Mucosa of stomach (tissue), 1 donor: ENCODE data around the gene CTPS2.
"Not testable (repeated sequence)": the region's sequence is repeated elsewhere in the genome, so short reads cannot be mapped to it uniquely, and the experiment has no call there.

Source experiments
- H3K27me3 ChIP-seq: one replicate; pipeline ENCODE4 v1.7.0; 2013; ENCODE audit warnings: mild to moderate bottlenecking, low read length; ENCODE audit not compliant: control insufficient read depth, insufficient read depth
- H3K36me3 ChIP-seq: one replicate; pipeline ENCODE4 v1.7.0; 2013; ENCODE audit warnings: low read length; ENCODE audit not compliant: control insufficient read depth, insufficient read depth
- H3K4me1 ChIP-seq: one replicate; pipeline ENCODE4 v1.7.0; 2013; ENCODE audit warnings: mild to moderate bottlenecking, low read length; ENCODE audit not compliant: control insufficient read depth, insufficient read depth
- H3K4me3 ChIP-seq: one replicate; pipeline ENCODE4 v1.7.0; 2013; ENCODE audit warnings: low read length
- H3K9ac ChIP-seq: one replicate; pipeline ENCODE4 v1.7.0; 2013; ENCODE audit warnings: mild to moderate bottlenecking, low read length, moderate library complexity
- H3K9me3 ChIP-seq: one replicate; pipeline ENCODE4 v1.7.0; 2013; ENCODE audit warnings: mild to moderate bottlenecking, low read length, moderate library complexity; ENCODE audit not compliant: control insufficient read depth
- donor health status: Pancreatic carcinoma.

The CTPS2 gene

DNA sequence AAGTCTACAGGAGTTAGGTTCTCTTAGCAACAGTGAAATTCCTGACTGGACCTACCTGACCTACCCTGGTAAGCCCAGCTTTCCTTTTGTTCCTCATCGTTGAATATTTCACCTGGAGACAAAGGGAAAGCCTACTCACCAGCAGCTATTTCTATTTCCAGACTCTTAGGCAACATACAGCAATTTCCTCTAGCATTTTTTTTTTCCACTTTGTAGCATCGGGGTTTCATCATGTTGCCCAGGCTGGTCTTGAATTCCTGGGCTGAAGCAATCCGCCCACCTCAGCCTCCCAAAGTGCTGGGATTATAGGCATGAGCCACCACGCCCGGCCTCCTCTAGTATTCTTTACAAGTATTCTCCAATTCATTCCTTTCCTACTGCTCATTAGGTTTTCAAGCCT, 69.3 kb downstream of the CTPS2 start:
- Histone ChIP-seq H3K27me3 (no peaks in the 10 kb centered on the region), H3K9me3 (no peaks in the 10 kb centered on the region), H3K9ac (no peak overlapping the region)

DNA sequence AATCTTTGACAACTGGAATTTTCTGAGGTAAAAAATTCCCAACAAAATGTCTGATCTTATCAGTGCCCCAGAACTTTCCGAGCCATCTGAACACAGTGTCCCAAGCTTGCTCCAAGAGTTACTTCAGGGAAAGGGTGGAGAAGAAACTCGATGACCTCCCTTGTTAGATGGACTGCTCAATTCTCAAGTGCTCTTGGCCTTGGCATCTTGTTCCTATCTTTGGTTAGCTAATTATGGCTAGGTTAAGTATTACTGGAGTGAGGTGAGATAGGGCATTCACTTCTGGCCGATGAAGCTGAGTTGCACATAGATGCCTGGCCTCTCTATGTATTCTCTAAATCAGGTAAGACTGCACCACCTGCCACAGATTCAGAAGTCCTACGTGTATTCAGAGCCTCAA, 71.6 kb downstream of the CTPS2 start:
- Histone ChIP-seq H3K9me3 (no peaks in the 10 kb centered on the region), H3K4me3 (no peak overlapping the region), H3K9ac (no peak overlapping the region), H3K27me3 (no peaks in the 10 kb centered on the region), H3K4me1 (no peaks in the 10 kb centered on the region), H3K36me3 (no peaks in the 10 kb centered on the region)

More for the DNA sequence above, 69.3 kb downstream of the CTPS2 start:
- Histone ChIP-seq H3K4me1 (peaks cover 5% of the 10 kb centered on the region), H3K36me3 (no peaks in the 10 kb centered on the region), H3K4me3 (no peak overlapping the region)

DNA sequence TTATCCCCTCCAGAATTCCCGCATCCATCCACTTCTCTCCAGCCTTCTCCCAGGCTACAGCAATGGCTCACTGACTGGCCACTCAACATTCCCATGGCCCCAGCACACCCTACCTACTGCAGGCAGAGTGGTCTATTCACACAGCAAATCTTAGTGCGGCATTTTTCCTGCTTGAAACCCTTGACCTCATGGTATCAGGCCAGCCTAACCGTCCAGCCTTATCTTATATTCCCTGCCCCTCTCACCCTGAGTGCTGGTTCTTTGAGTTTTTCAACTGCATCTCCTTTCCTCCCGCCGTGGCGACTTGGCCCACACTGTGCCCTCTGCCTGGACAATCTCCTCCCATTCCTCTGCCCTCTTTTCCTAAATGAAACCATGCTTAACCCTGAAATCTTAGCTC, 72.5 kb downstream of the CTPS2 start:
- Histone ChIP-seq H3K9me3 (no peaks in the 10 kb centered on the region), H3K4me3 (no peak overlapping the region), H3K9ac (no peak overlapping the region), H3K27me3 (no peaks in the 10 kb centered on the region), H3K36me3 (no peaks in the 10 kb centered on the region), H3K4me1 (no peaks in the 10 kb centered on the region)

DNA sequence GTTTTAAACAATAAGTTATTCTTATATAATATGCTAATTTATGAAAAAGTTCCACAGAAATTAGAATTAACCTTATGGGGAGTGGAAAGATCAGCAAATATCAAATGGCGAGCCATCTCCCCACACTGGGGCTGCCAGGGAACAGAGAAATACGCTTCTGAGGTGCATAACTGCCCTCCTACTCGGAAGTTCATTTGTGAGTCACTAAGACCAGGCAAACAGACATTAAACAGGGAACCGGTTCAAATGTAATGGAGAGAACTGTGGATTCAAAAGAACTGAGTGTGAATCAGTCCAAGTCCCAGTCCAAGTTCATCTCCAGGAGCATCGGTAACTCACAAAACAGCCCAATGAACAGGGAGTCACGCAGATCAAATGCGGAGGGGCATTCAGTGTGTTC, 73.9 kb downstream of the CTPS2 start:
- H3K9ac ChIP-seq: no peak overlapping the region
- H3K36me3 ChIP-seq: no peaks in the 10 kb centered on the region
- H3K27me3 ChIP-seq: no peaks in the 10 kb centered on the region
- no peaks in the 10 kb centered on the region for H3K9me3 ChIP-seq
- H3K4me3 ChIP-seq: no peak overlapping the region
- H3K4me1 ChIP-seq: no peaks in the 10 kb centered on the region

DNA sequence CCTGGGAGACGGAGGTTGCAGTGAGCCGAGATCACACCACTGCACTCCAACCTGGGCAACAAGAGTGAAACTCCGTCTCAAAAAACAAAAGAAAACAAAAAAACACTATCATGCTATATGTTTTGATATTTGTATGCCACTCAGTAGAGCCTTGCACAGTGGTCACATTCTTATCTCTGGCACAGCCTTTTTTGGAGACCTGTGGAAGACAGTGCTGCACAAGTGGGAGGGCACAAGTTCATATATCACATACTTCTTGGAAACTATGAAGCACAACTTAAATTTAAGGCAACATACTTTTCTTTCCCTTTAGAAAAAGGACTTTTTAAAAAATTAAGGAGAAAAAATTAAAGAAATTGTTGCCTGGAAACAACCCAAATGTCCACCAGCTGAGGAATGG, 76.9 kb downstream of the CTPS2 start:
- no peaks in the 10 kb centered on the region for H3K27me3 ChIP-seq

DNA sequence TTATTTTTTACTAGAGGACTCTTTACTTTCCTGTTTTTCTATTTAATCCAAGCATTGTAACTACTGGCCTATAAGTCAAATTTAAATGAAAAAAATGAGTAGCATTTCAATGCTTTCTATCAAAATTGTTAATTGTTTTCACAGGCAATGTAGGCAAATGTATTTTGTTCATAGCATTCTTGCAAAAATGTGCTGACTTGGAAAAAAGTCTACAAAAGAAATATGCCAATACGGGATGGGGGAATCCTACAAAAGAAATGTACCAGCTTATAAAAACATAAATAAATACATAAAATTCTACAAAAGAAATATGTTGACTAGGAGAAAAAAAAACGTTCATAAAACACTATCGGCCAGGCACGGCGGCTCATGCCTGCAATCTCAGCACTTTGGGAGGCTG, 77.4 kb downstream of the CTPS2 start:
- no peaks in the 10 kb centered on the region for H3K4me1 ChIP-seq
- no peaks in the 10 kb centered on the region for H3K36me3 ChIP-seq
- no peaks in the 10 kb centered on the region for H3K27me3 ChIP-seq
- no peak overlapping the region for H3K9ac ChIP-seq
- no peak overlapping the region for H3K4me3 ChIP-seq
- H3K9me3 ChIP-seq: no peaks in the 10 kb centered on the region

More for the DNA sequence above, 76.9 kb downstream of the CTPS2 start:
- H3K9me3 ChIP-seq: no peaks in the 10 kb centered on the region
- no peak overlapping the region for H3K4me3 ChIP-seq
- H3K36me3 ChIP-seq: no peaks in the 10 kb centered on the region
- no peak overlapping the region for H3K9ac ChIP-seq
- no peaks in the 10 kb centered on the region for H3K4me1 ChIP-seq

DNA sequence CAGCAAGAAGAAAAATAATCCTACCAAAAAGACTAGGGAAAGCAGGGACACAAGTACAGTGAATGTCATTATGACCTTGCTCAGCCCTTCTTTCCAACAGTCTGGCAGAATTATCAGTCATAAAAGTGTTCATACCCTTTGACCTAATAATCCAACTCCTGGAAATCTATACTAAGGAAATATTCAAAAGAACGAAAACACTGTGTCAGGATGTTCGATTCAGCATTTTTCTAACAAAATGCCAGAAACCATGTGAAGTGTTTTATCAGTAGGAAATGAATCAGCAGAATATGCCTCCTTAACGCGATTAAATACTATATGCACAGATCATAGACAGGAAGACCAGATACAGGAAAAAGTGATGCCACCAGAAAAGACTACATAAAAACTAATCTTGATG, 78.7 kb downstream of the CTPS2 start:
- Histone ChIP-seq H3K9me3 (no peaks in the 10 kb centered on the region), H3K4me1 (peaks cover 10% of the 10 kb centered on the region), H3K9ac (no peak overlapping the region), H3K36me3 (no peaks in the 10 kb centered on the region), H3K27me3 (no peaks in the 10 kb centered on the region), H3K4me3 (no peak overlapping the region)

DNA sequence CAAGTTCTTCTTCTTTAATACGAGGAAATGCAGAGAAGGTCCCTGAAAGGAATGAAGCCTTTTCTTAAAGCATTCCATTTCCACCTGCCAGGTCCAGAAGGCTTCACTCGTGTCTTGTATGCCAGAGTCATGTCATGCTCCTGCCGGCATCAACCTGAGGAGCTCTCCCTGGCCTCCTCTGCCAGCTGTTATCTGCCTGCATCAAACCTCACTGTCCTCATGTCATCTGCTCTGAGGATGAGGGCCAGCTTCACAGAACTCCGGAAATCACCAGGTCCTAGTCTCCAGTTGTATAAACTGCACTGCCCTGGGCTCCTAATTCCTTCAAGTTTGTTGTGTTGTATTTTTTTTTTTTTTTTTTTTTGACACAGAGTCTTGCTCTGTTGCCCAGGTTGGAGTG, 82.6 kb downstream of the CTPS2 start:
- H3K9ac ChIP-seq: no peak overlapping the region
- H3K4me3 ChIP-seq: no peak overlapping the region
- H3K9me3 ChIP-seq: no peaks in the 10 kb centered on the region
- H3K27me3 ChIP-seq: no peaks in the 10 kb centered on the region
- H3K36me3 ChIP-seq: no peaks in the 10 kb centered on the region
- peaks cover 11% of the 10 kb centered on the region for H3K4me1 ChIP-seq

DNA sequence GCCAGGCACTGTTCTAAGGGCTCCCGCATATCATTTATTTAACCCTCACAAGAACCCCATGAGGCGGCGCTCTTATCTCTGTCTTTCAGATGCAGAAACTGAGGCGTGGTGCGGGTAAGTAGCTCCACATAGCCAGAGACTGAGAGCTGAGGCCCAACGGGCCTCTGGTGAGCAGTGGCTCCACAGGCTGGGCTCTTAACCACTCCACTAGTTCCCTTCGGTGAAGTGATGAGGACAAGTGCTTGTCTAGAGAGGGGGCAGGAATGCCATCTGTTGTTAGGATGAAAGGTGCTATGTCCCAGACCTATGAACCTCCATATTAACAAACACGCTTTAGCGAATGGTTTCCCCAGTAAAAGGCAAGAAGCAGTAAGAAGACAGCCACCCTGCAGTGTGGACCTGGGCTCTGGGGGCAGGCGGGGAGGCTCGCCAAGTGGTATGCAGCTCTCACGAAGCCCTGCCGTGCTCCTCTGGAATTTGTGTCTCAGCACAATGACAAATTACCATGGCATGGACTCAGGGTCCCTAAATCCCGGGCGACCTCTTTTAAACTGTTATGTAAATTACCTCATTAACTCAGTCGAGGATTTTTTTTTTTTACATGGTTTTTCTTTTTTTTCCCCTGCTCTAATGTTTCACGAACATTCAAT, 83.4 kb downstream of the CTPS2 start:
- Histone ChIP-seq H3K4me3 (no peak overlapping the region), H3K27me3 (no peaks in the 10 kb centered on the region), H3K9me3 (no peaks in the 10 kb centered on the region), H3K36me3 (no peaks in the 10 kb centered on the region), H3K9ac (no peak overlapping the region), H3K4me1 (peaks cover 11% of the 10 kb centered on the region)

DNA sequence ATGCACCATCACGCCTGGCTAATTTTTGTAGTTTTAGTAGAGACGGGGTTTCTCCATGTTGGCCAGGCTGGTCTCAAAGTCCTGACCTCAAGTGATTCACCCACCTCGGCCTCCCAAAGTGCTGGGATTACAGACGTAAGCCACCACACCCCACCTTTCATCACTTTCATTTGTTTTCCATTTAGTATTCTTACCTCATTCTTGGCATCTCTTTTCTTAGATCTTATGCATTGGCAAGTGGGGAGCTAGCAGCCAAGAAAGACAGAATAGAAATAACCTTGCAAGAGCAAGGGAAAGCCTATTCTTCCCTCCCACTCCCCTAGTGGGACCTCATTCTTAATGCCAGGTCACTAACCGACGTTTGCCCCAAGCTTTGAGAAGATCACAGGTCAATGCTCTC, 84.0 kb downstream of the CTPS2 start:
- H3K4me3 ChIP-seq, H3K9ac ChIP-seq, H3K9me3 ChIP-seq, H3K36me3 ChIP-seq, H3K27me3 ChIP-seq: not testable (repeated sequence)
- peaks cover 11% of the 10 kb centered on the region for H3K4me1 ChIP-seq

DNA sequence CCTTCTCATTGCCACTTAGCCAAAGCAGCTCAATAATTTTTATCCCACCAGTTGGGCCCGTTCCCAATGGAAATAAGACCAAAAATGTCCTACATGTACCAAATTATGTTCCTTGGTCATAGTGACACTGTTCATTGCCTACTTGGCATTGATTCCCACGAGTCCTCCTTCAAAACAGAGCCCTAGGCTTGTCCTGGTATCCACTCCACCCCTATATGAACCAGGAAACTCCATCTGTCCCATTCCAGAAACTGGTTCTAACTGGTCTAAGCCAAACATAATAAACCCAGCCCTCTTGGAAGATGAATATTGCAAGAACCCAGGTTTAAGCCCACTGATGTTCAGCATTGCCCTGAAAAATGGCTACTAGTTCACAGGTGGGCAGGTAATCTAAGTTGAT, 93.4 kb downstream of the CTPS2 start:
- no peaks in the 10 kb centered on the region for H3K4me1 ChIP-seq
- no peaks in the 10 kb centered on the region for H3K27me3 ChIP-seq
- no peaks in the 10 kb centered on the region for H3K9me3 ChIP-seq
- H3K36me3 ChIP-seq: no peaks in the 10 kb centered on the region
- no peak overlapping the region for H3K4me3 ChIP-seq
- H3K9ac ChIP-seq: no peak overlapping the region

DNA sequence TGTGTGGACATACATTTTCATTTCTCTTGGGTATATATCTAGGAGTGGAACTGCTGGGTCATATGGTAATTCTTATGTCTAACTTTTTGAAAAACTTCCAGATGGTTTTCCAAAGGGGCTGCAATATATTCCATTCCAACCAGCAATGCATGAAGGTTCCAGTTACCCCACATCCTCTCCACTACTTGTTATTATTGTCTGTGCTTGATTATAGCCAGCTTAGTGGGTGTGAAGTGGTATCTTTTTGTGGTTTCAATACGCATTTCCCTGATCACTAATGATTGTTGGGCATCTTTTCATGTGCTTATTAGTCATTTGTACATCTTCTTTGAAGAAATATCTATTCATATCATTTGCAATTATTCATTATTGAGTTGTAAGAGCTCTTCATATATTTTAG, 94.0 kb downstream of the CTPS2 start:
- Histone ChIP-seq H3K4me3 (no peak overlapping the region), H3K9me3 (no peaks in the 10 kb centered on the region), H3K36me3 (no peaks in the 10 kb centered on the region), H3K9ac (no peak overlapping the region), H3K27me3 (no peaks in the 10 kb centered on the region), H3K4me1 (no peaks in the 10 kb centered on the region)

DNA sequence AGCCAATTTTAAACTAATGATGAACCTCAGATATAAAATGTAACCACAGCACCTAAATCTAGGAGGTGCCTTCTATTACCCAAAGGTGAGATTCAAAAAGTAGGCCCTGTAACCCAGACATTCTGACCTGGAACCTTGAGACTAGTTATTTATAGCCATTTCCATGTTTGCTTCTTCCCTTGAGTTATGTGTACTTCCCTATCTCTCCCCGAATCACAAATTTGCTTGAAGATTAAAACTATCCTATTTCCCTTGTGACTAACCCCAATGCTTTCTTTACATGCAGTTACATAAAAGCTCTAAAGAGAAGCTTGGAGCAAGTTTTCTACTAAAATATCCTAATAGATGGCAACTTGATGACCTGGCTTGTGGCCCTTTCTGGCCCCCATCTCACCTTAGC, 95.1 kb downstream of the CTPS2 start:
- H3K9ac ChIP-seq: no peak overlapping the region
- no peaks in the 10 kb centered on the region for H3K4me1 ChIP-seq
- H3K9me3 ChIP-seq: no peaks in the 10 kb centered on the region
- no peaks in the 10 kb centered on the region for H3K36me3 ChIP-seq
- no peaks in the 10 kb centered on the region for H3K27me3 ChIP-seq
- no peak overlapping the region for H3K4me3 ChIP-seq
